Mammary epithelial cell (primary cell): Measurements from ENCODE around the gene BET1.

Experiments used
- EZH2 ChIP-seq: IDR thresholded peaks from 2 replicates; pipeline ENCODE4 v1.6.1; 2012; ENCODE audit warnings: low read length, inconsistent platforms, borderline replicate concordance
- TF ChIP-seq, protein P1 (sequence below), 2 donors: IDR thresholded peaks in 1 of 2; conservative IDR thresholded peaks in 1 of 2; 2 replicates each; pipeline ENCODE4 v1.5.1; 2011 to 2012; ENCODE audit warnings: inconsistent platforms in 2 of 2, low read length in 2 of 2, mild to moderate bottlenecking in 2 of 2, control low read depth in 1 of 2, low read depth in 1 of 2; ENCODE audit not compliant: insufficient read depth in 1 of 2; ENCODE audit errors: extremely low read depth in 1 of 2

DNA sequence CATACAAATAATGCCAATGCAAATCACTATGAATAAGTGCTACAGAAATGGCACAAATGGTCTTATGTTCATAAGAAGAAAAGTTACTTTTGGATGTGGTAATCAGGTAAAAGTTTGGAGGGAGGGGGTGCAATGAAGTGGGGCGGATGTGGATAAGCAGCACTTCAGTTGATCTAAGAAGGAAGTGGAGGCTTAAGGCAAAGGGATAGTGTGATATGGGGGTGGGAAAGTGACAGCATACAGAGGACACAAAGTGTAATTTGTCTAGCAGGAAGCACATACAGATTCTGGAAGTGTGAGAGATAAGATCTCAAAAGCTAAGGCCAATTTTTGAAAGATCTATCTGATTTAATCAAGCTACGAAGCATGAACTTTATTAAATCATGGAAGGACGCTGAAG lies 6.3 kb downstream of the BET1 start:
- TF ChIP-seq, protein P1, sequence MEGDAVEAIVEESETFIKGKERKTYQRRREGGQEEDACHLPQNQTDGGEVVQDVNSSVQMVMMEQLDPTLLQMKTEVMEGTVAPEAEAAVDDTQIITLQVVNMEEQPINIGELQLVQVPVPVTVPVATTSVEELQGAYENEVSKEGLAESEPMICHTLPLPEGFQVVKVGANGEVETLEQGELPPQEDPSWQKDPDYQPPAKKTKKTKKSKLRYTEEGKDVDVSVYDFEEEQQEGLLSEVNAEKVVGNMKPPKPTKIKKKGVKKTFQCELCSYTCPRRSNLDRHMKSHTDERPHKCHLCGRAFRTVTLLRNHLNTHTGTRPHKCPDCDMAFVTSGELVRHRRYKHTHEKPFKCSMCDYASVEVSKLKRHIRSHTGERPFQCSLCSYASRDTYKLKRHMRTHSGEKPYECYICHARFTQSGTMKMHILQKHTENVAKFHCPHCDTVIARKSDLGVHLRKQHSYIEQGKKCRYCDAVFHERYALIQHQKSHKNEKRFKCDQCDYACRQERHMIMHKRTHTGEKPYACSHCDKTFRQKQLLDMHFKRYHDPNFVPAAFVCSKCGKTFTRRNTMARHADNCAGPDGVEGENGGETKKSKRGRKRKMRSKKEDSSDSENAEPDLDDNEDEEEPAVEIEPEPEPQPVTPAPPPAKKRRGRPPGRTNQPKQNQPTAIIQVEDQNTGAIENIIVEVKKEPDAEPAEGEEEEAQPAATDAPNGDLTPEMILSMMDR (conservative IDR thresholded peaks at IDR 0.05 in 1 of 2, IDR thresholded peaks at IDR 0.05 in 1 of 2; ENCODE audit: extremely low read depth in 1 of 2, insufficient read depth in 1 of 2, low read depth in 1 of 2, low read length in 2 of 2), result no peak
- TF ChIP-seq EZH2, result no peak
